ENCODE measurements around the gene TCL1A. TPM values are rescaled to one million over a fixed set of nuclear protein-coding genes. Genes with fewer than 3 reads are reported as not detected.
"Not testable (repeated sequence)": the region's sequence is repeated elsewhere in the genome, so short reads cannot be mapped to it uniquely, and the experiment has no call there.

TCL1A gene
- total RNA-seq, 4 donors from 2014 or later, result not detected

GRCh38 chr14:95739356-95739755 lies 25.4 kb upstream of the TCL1A start:
- WGBS, 2 donors, result 81 to 84% methylated on average over 1 of the region's 1 CpG

DNA sequence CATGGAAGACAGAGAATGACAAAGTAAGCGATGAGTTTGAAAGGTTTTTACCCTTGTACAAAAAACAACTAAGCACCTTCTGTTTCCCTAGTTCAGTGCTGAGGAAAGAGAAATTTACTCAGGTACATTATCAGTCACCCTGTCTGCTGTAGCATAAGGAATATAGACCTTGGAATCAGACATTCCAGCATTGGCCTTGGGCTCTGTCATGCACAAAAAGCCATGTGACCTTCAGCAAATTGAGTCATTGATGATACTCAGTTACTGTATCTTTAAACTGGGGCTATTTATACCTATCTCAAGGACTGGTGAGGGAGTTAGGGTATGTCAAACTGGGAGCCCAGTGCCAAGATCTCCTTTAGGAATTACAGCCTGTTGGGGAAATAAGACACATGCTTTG lies 19.3 kb upstream of the TCL1A start:
- DNase-seq (ENCODE audit: low spot score in 2 of 2), result no peak
- TF ChIP-seq EP300 (IDR thresholded peaks at IDR 0.05) (no peak), POLR2A (IDR thresholded peaks at IDR 0.05) (no peak), CTCF (IDR thresholded peaks at IDR 0.05) (no peak)
- WGBS, 2 donors, result 86 to 90% methylated on average over 1 of the region's 1 CpG
- Histone ChIP-seq H3K9me3 (no peaks in the 10 kb centered on the region), H3K27ac (no peak overlapping the region), H3K27me3 (no peaks in the 10 kb centered on the region), H3K4me3 (no peak overlapping the region), H3K36me3 (no peaks in the 10 kb centered on the region), H3K4me1 (no peaks in the 10 kb centered on the region)

More at GRCh38 chr14:95739356-95739755, 25.4 kb upstream of the TCL1A start:
- H3K27ac ChIP-seq, result no peak overlapping the region
- no peaks in the 10 kb centered on the region for H3K4me1 ChIP-seq
- no peak for DNase-seq (ENCODE audit: low spot score in 2 of 2)
- no peaks in the 10 kb centered on the region for H3K9me3 ChIP-seq
- TF ChIP-seq EP300 (IDR thresholded peaks at IDR 0.05) (no peak), POLR2A (IDR thresholded peaks at IDR 0.05) (no peak), CTCF (IDR thresholded peaks at IDR 0.05) (no peak)
- H3K36me3 ChIP-seq, result no peaks in the 10 kb centered on the region
- no peaks in the 10 kb centered on the region for H3K27me3 ChIP-seq
- H3K4me3 ChIP-seq, result no peak overlapping the region

DNA sequence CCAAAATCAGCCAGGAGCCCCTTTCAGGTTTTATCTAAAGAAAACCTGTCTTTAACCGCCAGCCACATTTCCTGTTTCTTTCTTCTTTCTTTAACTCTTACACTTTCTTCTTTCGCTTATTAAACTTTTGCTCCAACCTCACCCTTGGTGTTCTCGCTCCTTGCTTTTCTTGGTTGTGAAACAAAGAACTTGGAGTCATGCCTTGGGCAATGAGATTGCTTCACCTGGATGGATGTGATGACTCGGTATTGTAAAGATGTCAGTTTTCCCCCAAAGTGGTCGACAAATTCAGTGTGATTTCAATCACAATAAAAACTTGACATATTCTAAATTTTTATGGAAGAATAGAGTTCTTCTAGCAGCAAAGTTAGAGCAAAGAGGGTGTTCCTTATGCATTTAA lies 16.2 kb upstream of the TCL1A start:
- Histone ChIP-seq H3K27me3 (no peaks in the 10 kb centered on the region), H3K36me3 (no peaks in the 10 kb centered on the region), H3K4me1 (no peaks in the 10 kb centered on the region), H3K4me3 (no peak overlapping the region), H3K27ac (no peak overlapping the region), H3K9me3 (no peaks in the 10 kb centered on the region)
- TF ChIP-seq CTCF (IDR thresholded peaks at IDR 0.05) (no peak), EP300 (IDR thresholded peaks at IDR 0.05) (no peak), POLR2A (IDR thresholded peaks at IDR 0.05) (no peak)
- WGBS, 2 donors, result 84 to 88% methylated on average over 5 of the region's 5 CpGs
- no peak for DNase-seq (ENCODE audit: low spot score in 2 of 2)

GRCh38 chr14:95729402-95730028 lies 15.6 kb upstream of the TCL1A start:
- H3K36me3 ChIP-seq; H3K27me3 ChIP-seq; H3K4me1 ChIP-seq; DNase-seq (ENCODE audit: low spot score in 2 of 2); H3K9me3 ChIP-seq; H3K4me3 ChIP-seq; H3K27ac ChIP-seq: not testable (repeated sequence)
- 74 to 85% methylated on average over 8 of the region's 8 CpGs for WGBS, 2 donors

DNA sequence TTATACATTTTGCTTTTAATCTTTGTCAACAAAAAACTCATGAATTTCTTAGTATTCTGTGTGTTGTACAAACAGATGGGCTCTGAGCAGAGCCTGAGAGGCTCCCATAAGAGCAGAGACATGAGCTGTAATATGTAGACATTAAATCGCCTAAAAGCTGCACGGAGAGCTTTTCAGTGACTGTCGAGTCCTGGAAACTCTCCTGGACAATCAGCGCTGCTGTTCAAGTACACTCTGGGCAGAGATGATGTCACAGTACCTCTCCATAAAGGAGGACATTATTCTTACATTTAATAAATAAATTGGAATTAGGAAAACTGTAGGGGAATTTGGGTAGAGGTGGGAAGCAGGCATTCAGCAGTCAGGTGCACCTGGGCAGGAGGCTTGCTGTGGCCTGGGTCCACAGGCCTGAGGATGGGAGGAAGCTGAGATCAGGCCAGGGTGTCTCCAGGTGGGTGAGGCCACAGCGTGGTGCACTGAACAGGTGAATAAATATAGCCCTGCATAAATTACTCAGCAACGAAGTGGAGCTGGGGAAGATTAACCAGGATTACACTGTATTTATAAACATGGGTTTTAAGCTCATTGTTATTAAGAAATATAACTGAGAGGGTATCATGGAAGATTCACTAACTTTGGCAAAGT lies 13.3 kb upstream of the TCL1A start:
- H3K27me3 ChIP-seq, result no peaks in the 10 kb centered on the region
- H3K36me3 ChIP-seq, result no peaks in the 10 kb centered on the region
- TF ChIP-seq CTCF (IDR thresholded peaks at IDR 0.05) (no peak), EP300 (IDR thresholded peaks at IDR 0.05) (no peak), POLR2A (IDR thresholded peaks at IDR 0.05) (no peak)
- H3K9me3 ChIP-seq, result peaks cover 0 to 21% (median 4%) of the 10 kb centered on the region in 4 donors
- H3K4me3 ChIP-seq, result no peak overlapping the region
- no peak overlapping the region for H3K27ac ChIP-seq
- DNase-seq (ENCODE audit: low spot score in 2 of 2), result no peak
- H3K4me1 ChIP-seq, result no peaks in the 10 kb centered on the region
- WGBS, 2 donors, result 72 to 78% methylated on average over 6 of the region's 6 CpGs
